VCaP (cell line): Measurements from ENCODE around the gene PLCD3.

ENCODE experiments used
- H3K27ac ChIP-seq: fragments of 450-650 bp; 2 replicates; pipeline ENCODE4 v1.5.1; 2017
- TF ChIP-seq, protein P1 (sequence below): fragments of 450-650 bp; conservative IDR thresholded peaks from 2 replicates; pipeline ENCODE4 v1.5.1; 2017; ENCODE audit warnings: mild to moderate bottlenecking, moderate library complexity

Gene PLCD3

DNA sequence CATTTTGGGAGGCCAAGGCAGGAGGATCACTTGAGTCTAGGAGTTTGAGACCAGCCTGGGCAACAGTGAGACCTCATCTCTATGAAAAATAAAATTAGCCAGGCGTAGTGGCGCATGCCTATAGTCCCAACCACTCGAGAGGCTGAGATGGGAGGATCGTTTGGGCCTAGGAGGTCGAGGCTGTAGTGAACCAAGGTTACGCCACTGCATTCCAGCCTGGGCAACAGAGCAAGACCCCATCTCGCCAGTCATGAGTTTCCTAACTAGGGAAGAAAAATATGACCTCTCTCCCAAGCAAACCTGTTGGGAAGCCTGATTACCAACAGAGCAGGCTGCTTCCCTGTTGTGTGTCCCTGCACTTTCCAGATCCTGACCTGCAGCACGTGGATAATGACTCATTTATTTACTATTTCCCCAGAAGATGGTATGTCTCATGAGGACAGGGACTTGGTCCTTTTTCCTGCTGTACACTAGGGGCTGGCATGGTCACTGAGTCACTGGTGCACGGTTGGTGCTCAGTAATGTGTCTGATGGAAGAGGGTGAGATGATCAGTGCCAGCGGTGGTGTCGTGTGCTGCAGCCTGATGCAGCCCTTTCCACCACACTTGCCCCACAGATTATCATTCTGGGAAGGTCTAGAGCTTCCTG, 40.4 kb downstream of the PLCD3 start:
- 0 out of 2 replicates have a peak overlapping the region, but pooled peaks have one; percentile 32 for H3K27ac ChIP-seq
- TF ChIP-seq, protein P1, sequence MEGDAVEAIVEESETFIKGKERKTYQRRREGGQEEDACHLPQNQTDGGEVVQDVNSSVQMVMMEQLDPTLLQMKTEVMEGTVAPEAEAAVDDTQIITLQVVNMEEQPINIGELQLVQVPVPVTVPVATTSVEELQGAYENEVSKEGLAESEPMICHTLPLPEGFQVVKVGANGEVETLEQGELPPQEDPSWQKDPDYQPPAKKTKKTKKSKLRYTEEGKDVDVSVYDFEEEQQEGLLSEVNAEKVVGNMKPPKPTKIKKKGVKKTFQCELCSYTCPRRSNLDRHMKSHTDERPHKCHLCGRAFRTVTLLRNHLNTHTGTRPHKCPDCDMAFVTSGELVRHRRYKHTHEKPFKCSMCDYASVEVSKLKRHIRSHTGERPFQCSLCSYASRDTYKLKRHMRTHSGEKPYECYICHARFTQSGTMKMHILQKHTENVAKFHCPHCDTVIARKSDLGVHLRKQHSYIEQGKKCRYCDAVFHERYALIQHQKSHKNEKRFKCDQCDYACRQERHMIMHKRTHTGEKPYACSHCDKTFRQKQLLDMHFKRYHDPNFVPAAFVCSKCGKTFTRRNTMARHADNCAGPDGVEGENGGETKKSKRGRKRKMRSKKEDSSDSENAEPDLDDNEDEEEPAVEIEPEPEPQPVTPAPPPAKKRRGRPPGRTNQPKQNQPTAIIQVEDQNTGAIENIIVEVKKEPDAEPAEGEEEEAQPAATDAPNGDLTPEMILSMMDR: no peak

DNA sequence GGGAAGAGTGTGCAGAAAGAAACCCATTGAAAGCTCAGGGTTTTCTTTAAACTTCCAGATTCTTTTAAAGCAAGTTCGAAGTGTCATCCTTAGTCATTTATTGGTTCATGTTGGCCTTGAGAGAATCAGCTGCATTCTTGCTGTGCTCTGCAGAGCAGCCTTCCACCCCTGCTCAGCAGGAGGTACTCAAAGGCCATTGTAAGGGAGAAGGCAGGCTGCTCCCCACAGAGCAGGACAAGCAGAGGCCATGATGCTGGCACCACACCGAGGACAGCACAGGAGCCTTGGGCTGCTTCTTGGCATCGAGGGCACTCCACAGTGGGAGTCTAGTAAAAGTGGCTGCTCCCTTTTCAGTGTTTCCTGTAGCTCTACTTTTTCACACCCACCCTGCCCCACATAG, 41.6 kb downstream of the PLCD3 start:
- TF ChIP-seq, protein P1: no peak
- H3K27ac ChIP-seq: no peak overlapping the region

DNA sequence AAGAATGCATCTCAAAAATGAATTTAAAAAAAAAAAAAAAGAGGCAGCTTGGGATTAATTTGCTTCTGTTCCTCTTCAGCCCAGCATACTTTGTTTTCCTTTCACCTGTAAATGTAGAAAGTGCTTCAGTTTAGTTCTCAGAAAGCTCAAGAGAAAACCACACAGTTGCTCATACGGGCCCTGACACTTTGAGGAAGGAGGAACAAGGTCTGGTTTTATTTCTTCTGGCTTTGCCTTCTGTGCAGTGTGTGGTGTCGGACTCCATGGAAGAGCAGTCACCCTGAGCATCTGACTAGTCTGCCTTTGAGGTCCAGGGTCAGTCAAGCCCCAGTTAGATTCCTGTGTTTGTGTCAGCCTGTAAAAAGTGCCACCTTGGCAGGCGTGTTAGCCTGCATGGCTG, 43.6 kb downstream of the PLCD3 start:
- no peak overlapping the region for H3K27ac ChIP-seq

DNA sequence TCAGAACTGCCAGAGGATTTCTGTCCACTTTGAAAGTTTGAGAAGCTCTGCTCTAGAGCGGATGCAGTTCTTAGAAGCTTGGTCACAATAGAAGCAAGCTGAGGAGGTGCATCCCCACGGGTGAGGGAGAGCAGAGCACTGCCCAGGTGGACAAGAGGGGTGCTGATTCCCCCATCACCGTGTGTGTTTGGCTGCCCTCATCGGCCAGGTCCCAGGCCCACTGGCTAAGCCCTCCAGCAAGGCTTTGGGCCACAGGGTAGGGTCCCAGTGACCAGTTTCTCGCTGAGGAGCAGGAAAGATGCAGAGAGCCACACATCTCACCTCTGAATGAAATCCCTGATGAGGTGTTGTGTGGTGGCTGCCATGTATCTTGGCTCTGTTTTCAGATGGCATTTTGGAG, 44.3 kb downstream of the PLCD3 start:
- TF ChIP-seq, protein P1: no peak
- no peak overlapping the region for H3K27ac ChIP-seq

More for the DNA sequence above, 43.6 kb downstream of the PLCD3 start:
- TF ChIP-seq, protein P1: no peak

DNA sequence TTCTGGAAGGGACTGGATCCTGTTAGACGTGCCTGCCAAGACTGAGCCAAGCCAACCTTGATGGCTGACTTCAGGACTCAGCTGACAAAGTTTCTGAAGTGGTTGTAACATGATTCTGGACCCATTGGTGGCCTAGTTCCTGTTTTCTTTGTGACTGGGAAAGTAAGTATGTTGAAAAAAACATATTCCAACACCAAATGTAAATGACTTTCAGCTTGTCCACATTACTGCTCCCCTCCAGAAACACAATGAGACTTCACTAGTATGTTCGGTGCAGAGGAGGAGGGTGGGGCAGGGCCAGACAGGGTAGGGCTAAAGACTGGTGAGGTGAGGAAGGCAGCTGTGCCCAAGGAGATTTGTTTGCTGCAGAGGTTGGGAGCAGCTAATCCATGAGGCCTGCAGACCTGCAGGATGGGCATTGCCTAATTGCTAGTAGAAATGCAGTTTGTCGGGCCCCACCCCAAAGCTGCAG, 44.8 kb downstream of the PLCD3 start:
- no peak overlapping the region; the same call in 1 of the 2 replicates for H3K27ac ChIP-seq
- TF ChIP-seq, protein P1: no peak

DNA sequence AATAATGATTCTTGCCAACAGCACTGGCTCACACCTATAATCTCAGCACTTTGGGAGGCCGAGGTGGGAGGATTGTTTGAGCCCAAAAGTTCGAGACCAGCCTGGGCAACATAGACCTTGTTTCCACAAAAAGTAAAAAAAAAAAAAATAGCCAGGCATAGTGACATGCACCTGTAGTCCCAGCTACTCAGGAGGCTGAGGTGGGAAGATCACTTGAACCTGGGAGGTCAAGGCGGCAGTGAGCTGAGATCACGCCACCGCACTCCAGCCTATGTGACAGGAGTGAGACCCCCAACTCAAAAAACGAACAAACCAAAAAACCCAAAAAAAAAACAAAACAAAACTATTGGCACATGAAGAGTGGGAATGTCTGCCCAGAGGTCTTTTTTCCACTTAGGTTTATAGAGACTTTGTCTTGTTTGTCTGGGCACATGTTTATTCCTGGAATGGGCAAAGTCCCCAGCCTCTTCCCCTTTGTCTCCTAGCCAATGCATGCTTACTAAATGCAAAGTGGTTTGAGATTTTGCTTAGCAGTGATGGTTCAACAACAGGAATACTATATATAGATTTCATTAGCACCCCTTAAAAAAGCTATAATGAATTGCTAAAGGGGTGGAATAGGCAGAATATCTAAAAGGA, 45.3 kb downstream of the PLCD3 start:
- TF ChIP-seq, protein P1: no peak
- no peak overlapping the region; the same call in 1 of the 2 replicates for H3K27ac ChIP-seq

DNA sequence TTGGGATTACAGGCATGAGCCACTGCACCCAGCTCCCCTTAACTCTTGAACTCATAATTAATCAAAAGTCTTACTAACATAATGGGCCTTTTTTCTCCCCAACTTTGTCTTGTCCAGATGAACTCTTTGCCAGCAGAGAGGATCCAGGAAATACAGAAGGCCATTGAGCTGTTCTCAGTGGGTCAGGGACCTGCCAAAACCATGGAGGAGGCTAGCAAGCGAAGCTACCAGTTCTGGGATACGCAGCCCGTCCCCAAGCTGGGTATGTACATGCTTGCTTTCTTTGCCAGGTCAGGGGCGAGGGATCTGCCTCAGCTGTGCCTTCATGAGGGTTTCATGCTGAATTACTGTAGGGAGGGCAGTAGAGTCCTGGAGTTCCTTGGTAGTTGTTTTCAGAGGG, 45.9 kb downstream of the PLCD3 start:
- TF ChIP-seq, protein P1: no peak
- H3K27ac ChIP-seq: no peak overlapping the region
